ENCODE data around the gene BMP3. TPM values are rescaled to one million over a fixed set of nuclear protein-coding genes. Genes with fewer than 3 reads are reported as not detected.

Gene BMP3
- total and polyA plus RNA-seq, 2 of the 8 experiments (the other 6 are each of a cell fraction or from before 2014, with no cell fraction given) = 0.02 TPM; not detected in 1

DNA sequence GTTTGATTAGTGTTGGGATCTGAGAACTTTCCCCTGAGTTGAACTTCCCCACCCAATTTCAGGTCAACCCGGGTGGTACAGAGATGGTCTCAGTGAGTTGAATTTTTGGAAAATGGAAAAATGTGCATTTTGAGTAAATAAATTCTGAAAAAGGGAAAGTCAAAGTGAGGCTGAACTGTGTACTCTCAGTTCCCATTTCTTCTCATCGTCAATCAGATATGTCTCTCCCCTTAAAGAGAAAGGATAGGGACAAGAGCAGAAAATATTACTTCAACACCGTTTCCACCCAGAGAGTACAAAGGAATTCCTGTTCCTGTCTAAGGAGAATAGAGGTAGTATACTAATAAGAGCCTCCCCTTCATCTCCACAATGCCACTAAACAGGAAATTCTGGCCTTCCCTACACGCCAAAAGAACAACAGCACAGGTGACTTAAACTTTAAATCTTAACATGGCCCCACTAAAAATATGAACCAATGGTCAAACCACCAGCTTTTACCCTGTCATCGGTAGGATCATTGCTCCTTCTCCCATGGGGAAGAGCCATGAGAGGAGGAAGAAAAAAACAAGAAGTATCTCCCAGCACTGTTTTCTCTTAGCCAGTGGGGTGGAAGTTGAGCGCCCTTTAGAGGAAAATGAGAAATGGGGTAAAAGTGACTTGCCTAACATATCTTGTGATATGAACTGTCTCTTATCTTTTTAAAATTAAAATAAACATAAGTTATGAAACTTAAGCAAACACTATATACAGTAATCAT, 30.3 kb downstream of the BMP3 start (continued):
- TF ChIP-seq TAF1 (IDR thresholded peaks at IDR 0.05; ENCODE audit: low read depth, low read length) (no peak), SIN3A (conservative IDR thresholded peaks at IDR 0.05 in 1 of 2, IDR thresholded peaks at IDR 0.05 in 1 of 2; ENCODE audit: low read depth in 1 of 2, low read length in 2 of 2) (no peak), EZH2 (IDR thresholded peaks at IDR 0.05; ENCODE audit: low read depth, low read length, severe bottlenecking) (no peak), RBBP5 (IDR thresholded peaks at IDR 0.05; ENCODE audit: borderline replicate concordance, low read depth, low read length) (no peak)
- TF ChIP-seq, protein P1, sequence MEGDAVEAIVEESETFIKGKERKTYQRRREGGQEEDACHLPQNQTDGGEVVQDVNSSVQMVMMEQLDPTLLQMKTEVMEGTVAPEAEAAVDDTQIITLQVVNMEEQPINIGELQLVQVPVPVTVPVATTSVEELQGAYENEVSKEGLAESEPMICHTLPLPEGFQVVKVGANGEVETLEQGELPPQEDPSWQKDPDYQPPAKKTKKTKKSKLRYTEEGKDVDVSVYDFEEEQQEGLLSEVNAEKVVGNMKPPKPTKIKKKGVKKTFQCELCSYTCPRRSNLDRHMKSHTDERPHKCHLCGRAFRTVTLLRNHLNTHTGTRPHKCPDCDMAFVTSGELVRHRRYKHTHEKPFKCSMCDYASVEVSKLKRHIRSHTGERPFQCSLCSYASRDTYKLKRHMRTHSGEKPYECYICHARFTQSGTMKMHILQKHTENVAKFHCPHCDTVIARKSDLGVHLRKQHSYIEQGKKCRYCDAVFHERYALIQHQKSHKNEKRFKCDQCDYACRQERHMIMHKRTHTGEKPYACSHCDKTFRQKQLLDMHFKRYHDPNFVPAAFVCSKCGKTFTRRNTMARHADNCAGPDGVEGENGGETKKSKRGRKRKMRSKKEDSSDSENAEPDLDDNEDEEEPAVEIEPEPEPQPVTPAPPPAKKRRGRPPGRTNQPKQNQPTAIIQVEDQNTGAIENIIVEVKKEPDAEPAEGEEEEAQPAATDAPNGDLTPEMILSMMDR (IDR thresholded peaks at IDR 0.05; ENCODE audit: control extremely low read depth in 1 of 3, insufficient read depth in 1 of 3, low read depth in 1 of 3, low read length in 3 of 3) = no peak
- TF ChIP-seq, protein P2, sequence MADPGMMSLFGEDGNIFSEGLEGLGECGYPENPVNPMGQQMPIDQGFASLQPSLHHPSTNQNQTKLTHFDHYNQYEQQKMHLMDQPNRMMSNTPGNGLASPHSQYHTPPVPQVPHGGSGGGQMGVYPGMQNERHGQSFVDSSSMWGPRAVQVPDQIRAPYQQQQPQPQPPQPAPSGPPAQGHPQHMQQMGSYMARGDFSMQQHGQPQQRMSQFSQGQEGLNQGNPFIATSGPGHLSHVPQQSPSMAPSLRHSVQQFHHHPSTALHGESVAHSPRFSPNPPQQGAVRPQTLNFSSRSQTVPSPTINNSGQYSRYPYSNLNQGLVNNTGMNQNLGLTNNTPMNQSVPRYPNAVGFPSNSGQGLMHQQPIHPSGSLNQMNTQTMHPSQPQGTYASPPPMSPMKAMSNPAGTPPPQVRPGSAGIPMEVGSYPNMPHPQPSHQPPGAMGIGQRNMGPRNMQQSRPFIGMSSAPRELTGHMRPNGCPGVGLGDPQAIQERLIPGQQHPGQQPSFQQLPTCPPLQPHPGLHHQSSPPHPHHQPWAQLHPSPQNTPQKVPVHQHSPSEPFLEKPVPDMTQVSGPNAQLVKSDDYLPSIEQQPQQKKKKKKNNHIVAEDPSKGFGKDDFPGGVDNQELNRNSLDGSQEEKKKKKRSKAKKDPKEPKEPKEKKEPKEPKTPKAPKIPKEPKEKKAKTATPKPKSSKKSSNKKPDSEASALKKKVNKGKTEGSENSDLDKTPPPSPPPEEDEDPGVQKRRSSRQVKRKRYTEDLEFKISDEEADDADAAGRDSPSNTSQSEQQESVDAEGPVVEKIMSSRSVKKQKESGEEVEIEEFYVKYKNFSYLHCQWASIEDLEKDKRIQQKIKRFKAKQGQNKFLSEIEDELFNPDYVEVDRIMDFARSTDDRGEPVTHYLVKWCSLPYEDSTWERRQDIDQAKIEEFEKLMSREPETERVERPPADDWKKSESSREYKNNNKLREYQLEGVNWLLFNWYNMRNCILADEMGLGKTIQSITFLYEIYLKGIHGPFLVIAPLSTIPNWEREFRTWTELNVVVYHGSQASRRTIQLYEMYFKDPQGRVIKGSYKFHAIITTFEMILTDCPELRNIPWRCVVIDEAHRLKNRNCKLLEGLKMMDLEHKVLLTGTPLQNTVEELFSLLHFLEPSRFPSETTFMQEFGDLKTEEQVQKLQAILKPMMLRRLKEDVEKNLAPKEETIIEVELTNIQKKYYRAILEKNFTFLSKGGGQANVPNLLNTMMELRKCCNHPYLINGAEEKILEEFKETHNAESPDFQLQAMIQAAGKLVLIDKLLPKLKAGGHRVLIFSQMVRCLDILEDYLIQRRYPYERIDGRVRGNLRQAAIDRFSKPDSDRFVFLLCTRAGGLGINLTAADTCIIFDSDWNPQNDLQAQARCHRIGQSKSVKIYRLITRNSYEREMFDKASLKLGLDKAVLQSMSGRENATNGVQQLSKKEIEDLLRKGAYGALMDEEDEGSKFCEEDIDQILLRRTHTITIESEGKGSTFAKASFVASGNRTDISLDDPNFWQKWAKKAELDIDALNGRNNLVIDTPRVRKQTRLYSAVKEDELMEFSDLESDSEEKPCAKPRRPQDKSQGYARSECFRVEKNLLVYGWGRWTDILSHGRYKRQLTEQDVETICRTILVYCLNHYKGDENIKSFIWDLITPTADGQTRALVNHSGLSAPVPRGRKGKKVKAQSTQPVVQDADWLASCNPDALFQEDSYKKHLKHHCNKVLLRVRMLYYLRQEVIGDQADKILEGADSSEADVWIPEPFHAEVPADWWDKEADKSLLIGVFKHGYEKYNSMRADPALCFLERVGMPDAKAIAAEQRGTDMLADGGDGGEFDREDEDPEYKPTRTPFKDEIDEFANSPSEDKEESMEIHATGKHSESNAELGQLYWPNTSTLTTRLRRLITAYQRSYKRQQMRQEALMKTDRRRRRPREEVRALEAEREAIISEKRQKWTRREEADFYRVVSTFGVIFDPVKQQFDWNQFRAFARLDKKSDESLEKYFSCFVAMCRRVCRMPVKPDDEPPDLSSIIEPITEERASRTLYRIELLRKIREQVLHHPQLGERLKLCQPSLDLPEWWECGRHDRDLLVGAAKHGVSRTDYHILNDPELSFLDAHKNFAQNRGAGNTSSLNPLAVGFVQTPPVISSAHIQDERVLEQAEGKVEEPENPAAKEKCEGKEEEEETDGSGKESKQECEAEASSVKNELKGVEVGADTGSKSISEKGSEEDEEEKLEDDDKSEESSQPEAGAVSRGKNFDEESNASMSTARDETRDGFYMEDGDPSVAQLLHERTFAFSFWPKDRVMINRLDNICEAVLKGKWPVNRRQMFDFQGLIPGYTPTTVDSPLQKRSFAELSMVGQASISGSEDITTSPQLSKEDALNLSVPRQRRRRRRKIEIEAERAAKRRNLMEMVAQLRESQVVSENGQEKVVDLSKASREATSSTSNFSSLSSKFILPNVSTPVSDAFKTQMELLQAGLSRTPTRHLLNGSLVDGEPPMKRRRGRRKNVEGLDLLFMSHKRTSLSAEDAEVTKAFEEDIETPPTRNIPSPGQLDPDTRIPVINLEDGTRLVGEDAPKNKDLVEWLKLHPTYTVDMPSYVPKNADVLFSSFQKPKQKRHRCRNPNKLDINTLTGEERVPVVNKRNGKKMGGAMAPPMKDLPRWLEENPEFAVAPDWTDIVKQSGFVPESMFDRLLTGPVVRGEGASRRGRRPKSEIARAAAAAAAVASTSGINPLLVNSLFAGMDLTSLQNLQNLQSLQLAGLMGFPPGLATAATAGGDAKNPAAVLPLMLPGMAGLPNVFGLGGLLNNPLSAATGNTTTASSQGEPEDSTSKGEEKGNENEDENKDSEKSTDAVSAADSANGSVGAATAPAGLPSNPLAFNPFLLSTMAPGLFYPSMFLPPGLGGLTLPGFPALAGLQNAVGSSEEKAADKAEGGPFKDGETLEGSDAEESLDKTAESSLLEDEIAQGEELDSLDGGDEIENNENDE (IDR thresholded peaks at IDR 0.05; ENCODE audit: insufficient replicate concordance, low read length) = no peak
